Glutamatergic neuron (in vitro differentiated cells): ENCODE measurements around the gene PACRG. TPM values are rescaled to one million over a fixed set of nuclear protein-coding genes. Genes with fewer than 3 reads are reported as not detected.

ENCODE experiments used
- DNase-seq: peaks from one replicate; pipeline ENCODE4 v3.0.0; 2022
- H3K27ac Mint-ChIP-seq: one replicate; pipeline ENCODE4 v1.8.0; 2020; ENCODE audit warnings: mild to moderate bottlenecking, mixed read lengths, inconsistent platforms; ENCODE audit not compliant: unreplicated experiment
- H3K27me3 Mint-ChIP-seq: one replicate; pipeline ENCODE4 v1.8.0; 2020; ENCODE audit warnings: mild to moderate bottlenecking, moderate library complexity, mixed read lengths, inconsistent platforms; ENCODE audit not compliant: unreplicated experiment
- H3K36me3 Mint-ChIP-seq: one replicate; pipeline ENCODE4 v1.8.0; 2020; ENCODE audit warnings: mild to moderate bottlenecking, mixed read lengths, inconsistent platforms; ENCODE audit not compliant: unreplicated experiment
- H3K4me1 Mint-ChIP-seq: one replicate; pipeline ENCODE4 v1.8.0; 2020; ENCODE audit warnings: mild to moderate bottlenecking, low read depth, mixed read lengths, inconsistent platforms; ENCODE audit not compliant: unreplicated experiment
- H3K4me3 Mint-ChIP-seq: one replicate; pipeline ENCODE4 v1.8.0; 2020; ENCODE audit warnings: mild to moderate bottlenecking, mixed read lengths, inconsistent platforms; ENCODE audit not compliant: unreplicated experiment
- H3K9me3 Mint-ChIP-seq: one replicate; pipeline ENCODE4 v1.8.0; 2020; ENCODE audit warnings: mild to moderate bottlenecking, moderate library complexity, mixed read lengths, inconsistent platforms; ENCODE audit not compliant: unreplicated experiment
- CTCF ChIP-seq: fragments of 200-600 bp; sonication (generic); IDR thresholded peaks from one replicate; pipeline ENCODE4 v1.5.0; 2021; ENCODE audit not compliant: partially characterized antibody, unreplicated experiment
- total RNA-seq: library from RNA; stranded (reverse); fragmentation: NEBNext Ultra II Directional; extraction: Animal tissue kit (Norgen Biotek cat#: 25700); gene quantifications from one replicate; pipeline ENCODE4 v1.2.1, GENCODE V29; 2021; ENCODE audit not compliant: unreplicated experiment

PACRG gene
- total RNA-seq, 1 donor from 2014 or later, result not detected

GRCh38 chr6:162721404-162721687 lies 6.4 kb upstream of the PACRG start:
- no peaks in the 10 kb centered on the region for H3K36me3 Mint-ChIP-seq
- H3K27ac Mint-ChIP-seq, result no peak overlapping the region
- H3K9me3 Mint-ChIP-seq, result no peaks in the 10 kb centered on the region
- H3K4me3 Mint-ChIP-seq, result no peak overlapping the region
- no peak for DNase-seq
- TF ChIP-seq CTCF, result no peak
- H3K4me1 Mint-ChIP-seq, result peaks cover 6% of the 10 kb centered on the region
- peaks cover 3% of the 10 kb centered on the region for H3K27me3 Mint-ChIP-seq

- no peaks in the 10 kb centered on the region for H3K36me3 Mint-ChIP-seq
- H3K4me1 Mint-ChIP-seq, result peaks cover 6% of the 10 kb centered on the region
- peaks cover 2% of the 10 kb centered on the region for H3K9me3 Mint-ChIP-seq
- peaks cover 3% of the 10 kb centered on the region for H3K27me3 Mint-ChIP-seq
- no peak for TF ChIP-seq CTCF
- H3K4me3 Mint-ChIP-seq, result no peak overlapping the region
- DNase-seq, result no peak
- H3K27ac Mint-ChIP-seq, result no peak overlapping the region
Observed at GRCh38 chr6:162722226-162722625, 5.5 kb upstream of the PACRG start.

- TF ChIP-seq CTCF, result no peak
- Mint-ChIP-seq H3K36me3 (no peaks in the 10 kb centered on the region), H3K27me3 (peaks cover 3% of the 10 kb centered on the region), H3K9me3 (peaks cover 2% of the 10 kb centered on the region), H3K4me3 (no peak overlapping the region), H3K4me1 (peaks cover 6% of the 10 kb centered on the region), H3K27ac (no peak overlapping the region)
- no peak for DNase-seq
Observed at GRCh38 chr6:162722633-162723032, 5.1 kb upstream of the PACRG start.

GRCh38 chr6:162726947-162727321 lies 840 bp upstream of the PACRG start:
- no peak for DNase-seq
- Mint-ChIP-seq H3K27me3 (peaks cover 3% of the 10 kb centered on the region), H3K4me3 (peak overlapping the region; percentile 94), H3K27ac (peak overlapping the region; percentile 72), H3K9me3 (peaks cover 2% of the 10 kb centered on the region), H3K4me1 (peaks cover 3% of the 10 kb centered on the region), H3K36me3 (no peaks in the 10 kb centered on the region)
- TF ChIP-seq CTCF, result no peak

GRCh38 chr6:162728197-162728596 lies 423 bp downstream of the PACRG start:
- Mint-ChIP-seq H3K4me3 (peak overlapping the region; percentile 75), H3K9me3 (peaks cover 2% of the 10 kb centered on the region), H3K4me1 (peaks cover 2% of the 10 kb centered on the region), H3K27ac (peak overlapping the region; percentile 62), H3K36me3 (no peaks in the 10 kb centered on the region), H3K27me3 (peaks cover 2% of the 10 kb centered on the region)
- no peak for DNase-seq
- no peak for TF ChIP-seq CTCF
